HCT116 (cell line): ENCODE results near the gene HMCN2. TPM values are rescaled to one million over a fixed set of nuclear protein-coding genes. Genes with fewer than 3 reads are reported as not detected.

ENCODE experiments used
- ATAC-seq: fragments of 200-7000 bp; cut with Tn5 transposase; 2 replicates; pipeline ENCODE4 v1.9.1; 2020; ENCODE audit warnings: mild to moderate bottlenecking, moderate library complexity
- BruUV-seq: library from RNA; stranded (reverse); fragments of 400-500 nt; replicated peaks from 2 replicates; lab custom pipeline; 2021; lab: Mats Ljungman, UMichigan
- CTCF ChIA-PET: fragments of 300-600 bp; sonication (Branson Sonifier 250); formaldehyde crosslinking; loops from one replicate; lab custom pipeline; 2021; ENCODE audit warnings: antibody characterized with exemption; lab: Charles Lee
- POLR2A ChIA-PET: fragments of 300-600, 350-600 bp; sonication (Branson Sonifier 250); formaldehyde crosslinking; loops from one replicate; lab custom pipeline; 2021; ENCODE audit warnings: antibody characterized with exemption; lab: Charles Lee
- RAD21 ChIA-PET, 2 experiments: fragments of 300-600 bp; sonication (Branson Sonifier 250); formaldehyde crosslinking; loops; one replicate each; lab custom pipeline; 2023; ENCODE audit warnings: low total read pairs in 2 of 2; ENCODE audit not compliant: uncharacterized antibody in 2 of 2, unreplicated experiment in 2 of 2, low non-redundant PET in 1 of 2; lab: Charles Lee
- DNase-seq: peaks from one replicate; pipeline ENCODE4 v3.0.0-alpha.2; 2010; ENCODE audit warnings: low read depth, low spot score
- H2AFZ ChIP-seq: fragments of 200-600 bp; shearing (Covaris generic), sonication (generic); 2 replicates; pipeline ENCODE4 v1.6.1; 2017; ENCODE audit warnings: low read depth, mixed run types, mixed read lengths, antibody characterized with exemption, low read length; ENCODE audit not compliant: poor library complexity, severe bottlenecking
- H3K27ac ChIP-seq: 2 replicates; pipeline ENCODE4 v1.5.1; 2012; ENCODE audit warnings: low read depth, low read length
- H3K27me3 ChIP-seq: fragments of 200-600 bp; sonication (generic); 2 replicates; pipeline ENCODE4 v1.6.1; 2016; ENCODE audit warnings: mixed run types, low read length, mixed read lengths; ENCODE audit not compliant: insufficient read depth
- H3K36me3 ChIP-seq, 2 experiments: fragments of 200-500 bp in 1 of 2; fragments of 200-600 bp in 1 of 2; sonication (Bioruptor generic) in 1 of 2; sonication (generic) in 1 of 2; 2 replicates each; pipeline versions ENCODE4 v1.5.1 to v1.6.1; 2014 to 2016; ENCODE audit warnings: low read length in 2 of 2, inconsistent platforms in 1 of 2, mixed read lengths in 1 of 2, mixed run types in 1 of 2; ENCODE audit not compliant: insufficient read depth in 2 of 2, control insufficient read depth in 1 of 2
- H3K4me1 ChIP-seq, 2 experiments: fragments of 200-600 bp in 1 of 2; sonication (generic) in 1 of 2; 2 replicates each; pipeline versions ENCODE4 v1.5.1 to v1.6.1; 2012 to 2017; ENCODE audit warnings: low read length in 2 of 2, inconsistent platforms in 1 of 2, mild to moderate bottlenecking in 1 of 2, mixed read lengths in 1 of 2, mixed run types in 1 of 2, moderate library complexity in 1 of 2; ENCODE audit not compliant: insufficient read depth in 2 of 2, control insufficient read depth in 1 of 2
- H3K4me2 ChIP-seq: fragments of 200-600 bp; sonication (generic); 2 replicates; pipeline ENCODE4 v1.6.1; 2017; ENCODE audit warnings: mixed run types, low read length, mixed read lengths
- H3K4me3 ChIP-seq, 2 experiments: fragments of 200-600 bp in 1 of 2; sonication (generic) in 1 of 2; replicated peaks in 1 of 2; 2 replicates each; pipeline ENCODE4 v1.5.1; 2011 to 2016; ENCODE audit warnings: low read length in 2 of 2, control low read depth in 1 of 2, low read depth in 1 of 2, mild to moderate bottlenecking in 1 of 2, mixed read lengths in 1 of 2, mixed run types in 1 of 2
- H3K79me2 ChIP-seq: fragments of 200-600 bp; sonication (generic); 2 replicates; pipeline ENCODE4 v1.6.1; 2017; ENCODE audit warnings: mild to moderate bottlenecking, mixed run types, low read length, moderate library complexity, mixed read lengths; ENCODE audit not compliant: insufficient read depth
- H3K9ac ChIP-seq: fragments of 200-600 bp; sonication (generic); 2 replicates; pipeline ENCODE4 v1.6.1; 2016; ENCODE audit warnings: low read length, mixed read lengths
- H3K9me2 ChIP-seq: fragments of 200-600 bp; sonication (generic), shearing (Covaris generic); 2 replicates; pipeline ENCODE4 v1.6.1; 2017; ENCODE audit warnings: mixed run types, mild to moderate bottlenecking, moderate library complexity; ENCODE audit not compliant: insufficient read depth
- H3K9me3 ChIP-seq, 2 experiments: fragments of 200-500 bp in 1 of 2; fragments of 200-600 bp in 1 of 2; sonication (Bioruptor generic) in 1 of 2; sonication (generic) in 1 of 2; 2 replicates each; pipeline ENCODE4 v1.6.1; 2014 to 2017; ENCODE audit warnings: low read length in 2 of 2, mixed read lengths in 2 of 2, inconsistent platforms in 1 of 2, low read depth in 1 of 2, mild to moderate bottlenecking in 1 of 2, mixed run types in 1 of 2, moderate library complexity in 1 of 2; ENCODE audit not compliant: control insufficient read depth in 1 of 2, insufficient read depth in 1 of 2
- H4K20me1 ChIP-seq: fragments of 200-600 bp; sonication (generic), shearing (Covaris generic); 2 replicates; pipeline ENCODE4 v1.6.1; 2017; ENCODE audit warnings: mixed run types, mild to moderate bottlenecking, moderate library complexity; ENCODE audit not compliant: insufficient read depth
- ATF3 ChIP-seq: IDR thresholded peaks from 2 replicates; pipeline ENCODE4 v1.6.1; 2012
- CBX3 ChIP-seq: IDR thresholded peaks from 2 replicates; pipeline ENCODE4 v1.6.1; 2012; ENCODE audit warnings: low read depth
- CTCF ChIP-seq, 3 experiments: fragments of 200-600 bp in 1 of 3; sonication (generic) in 1 of 3; IDR thresholded peaks in 2 of 3; conservative IDR thresholded peaks in 1 of 3; 2 replicates each; pipeline ENCODE4 v1.5.1; 2012 to 2017; ENCODE audit warnings: low read depth in 2 of 3, low read length in 2 of 3, antibody characterized with exemption in 1 of 3, borderline replicate concordance in 1 of 3, control low read depth in 1 of 3, mild to moderate bottlenecking in 1 of 3, mixed read lengths in 1 of 3, mixed run types in 1 of 3, moderate library complexity in 1 of 3; ENCODE audit not compliant: insufficient read depth in 1 of 3
- EGR1 ChIP-seq: IDR thresholded peaks from 2 replicates; pipeline ENCODE4 v1.6.1; 2012; ENCODE audit warnings: low read depth
- ELF1 ChIP-seq: IDR thresholded peaks from 2 replicates; pipeline ENCODE4 v1.6.1; 2012; ENCODE audit warnings: low read depth, borderline replicate concordance
- EZH2 ChIP-seq: fragments of 200-600 bp; sonication (generic); IDR thresholded peaks from 2 replicates; pipeline ENCODE4 v1.6.1; 2017; ENCODE audit warnings: antibody characterized with exemption, mixed run types
- JUND ChIP-seq: IDR thresholded peaks from 2 replicates; pipeline ENCODE4 v1.6.1; 2012
- MAX ChIP-seq: IDR thresholded peaks from 2 replicates; pipeline ENCODE4 v1.6.1; 2012
- POLR2AphosphoS5 ChIP-seq: IDR thresholded peaks from 2 replicates; pipeline ENCODE4 v1.6.1; 2011; ENCODE audit warnings: mild to moderate bottlenecking, low read depth, low read length, moderate library complexity
- REST ChIP-seq: IDR thresholded peaks from 2 replicates; pipeline ENCODE4 v1.6.1; 2012; ENCODE audit warnings: low read depth
- YY1 ChIP-seq: IDR thresholded peaks from 2 replicates; pipeline ENCODE4 v1.6.1; 2011; ENCODE audit warnings: low read length, low read depth, moderate library complexity, mild to moderate bottlenecking; ENCODE audit not compliant: insufficient replicate concordance; ENCODE audit errors: extremely low read depth
- intact Hi-C: fragments of 100-400 bp; cut with micrococcal nuclease; formaldehyde crosslinking; loops from 2 replicates; pipeline ENCODE4 v1.10.0; 2022
- total RNA-seq: library from RNA; stranded (reverse); gene quantifications from one replicate; pipeline ENCODE4 v1.2.1, GENCODE V29; 2021; ENCODE audit not compliant: unreplicated experiment

HMCN2 gene
- total RNA-seq, 1 experiment from 2014 or later = 0.22 TPM

- no peak overlapping the region for H2AFZ ChIP-seq
- H3K36me3 ChIP-seq = no peaks in the 10 kb centered on the region
- TF ChIP-seq ELF1 (no peak), JUND (no peak), ATF3 (no peak), YY1 (no peak), EZH2 (no peak), POLR2AphosphoS5 (no peak), EGR1 (no peak), REST (no peak), MAX (no peak), CTCF (IDR thresholded peaks at IDR 0.05 in 2 of 3, conservative IDR thresholded peaks at IDR 0.05 in 1 of 3; ENCODE audit: borderline replicate concordance in 1 of 3, insufficient read depth in 1 of 3, low read depth in 2 of 3, low read length in 2 of 3) (no peak), CBX3 (no peak)
- ATAC-seq = no peak
- ChIA-PET RAD21 (no interaction called here), CTCF (no interaction called here), POLR2A (no interaction called here)
- no peaks in the 10 kb centered on the region for H3K9me3 ChIP-seq
- no peaks in the 10 kb centered on the region for H3K79me2 ChIP-seq
- H3K9me2 ChIP-seq = no peaks in the 10 kb centered on the region
- H3K27me3 ChIP-seq = no peaks in the 10 kb centered on the region
- no peak for DNase-seq
- intact Hi-C loops = no loop called here
- H3K4me3 ChIP-seq = no peak overlapping the region
- no peaks in the 10 kb centered on the region for H4K20me1 ChIP-seq
- H3K9ac ChIP-seq = no peak overlapping the region
- H3K27ac ChIP-seq = no peak overlapping the region
- no TSS peak for BruUV-seq
- peaks cover 0 to 5% of the 10 kb centered on the region in 2 experiments; a peak in 2 of 4 replicates for H3K4me1 ChIP-seq
- H3K4me2 ChIP-seq = no peak overlapping the region
These were observed 126.3 kb downstream of the HMCN2 start for GRCh38 chr9:130391866-130392265.
